ENCODE measurements around the gene ITFG1. TPM values are rescaled to one million over a fixed set of nuclear protein-coding genes. Genes with fewer than 3 reads are reported as not detected.

ITFG1 gene
- total and polyA plus RNA-seq, 2 of the 13 experiments (the other 11 are each of a cell fraction or from before 2014, with no cell fraction given), result 74.5 to 150 TPM

DNA sequence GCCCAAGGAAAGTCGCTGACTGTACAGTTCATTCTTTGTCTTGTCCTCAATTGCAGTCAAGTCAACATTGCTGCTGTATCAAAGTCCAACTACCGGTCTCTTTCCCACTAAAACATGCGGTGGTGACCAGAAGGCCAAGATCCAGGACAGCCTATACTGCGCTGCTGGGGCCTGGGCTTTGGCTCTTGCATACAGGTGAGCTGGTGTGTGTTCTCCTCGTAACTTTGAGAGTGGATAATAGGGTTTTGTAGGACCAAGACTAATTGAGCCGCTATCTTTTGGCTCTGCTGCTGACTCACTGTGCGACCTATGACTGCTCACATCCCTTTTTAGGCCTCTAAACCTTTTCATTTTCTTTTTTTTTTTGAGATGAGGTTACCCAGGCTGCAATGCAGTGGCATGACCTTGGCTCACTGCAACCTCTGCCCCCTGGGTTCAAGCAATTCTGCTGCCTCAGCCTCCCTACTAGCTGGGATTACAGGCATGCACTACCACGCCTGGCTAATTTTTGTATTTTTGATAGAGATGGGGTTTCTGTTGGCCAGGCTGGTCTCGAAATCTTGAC lies 38.9 kb upstream of the ITFG1 start (continued):
- TF ChIP-seq, protein P1, sequence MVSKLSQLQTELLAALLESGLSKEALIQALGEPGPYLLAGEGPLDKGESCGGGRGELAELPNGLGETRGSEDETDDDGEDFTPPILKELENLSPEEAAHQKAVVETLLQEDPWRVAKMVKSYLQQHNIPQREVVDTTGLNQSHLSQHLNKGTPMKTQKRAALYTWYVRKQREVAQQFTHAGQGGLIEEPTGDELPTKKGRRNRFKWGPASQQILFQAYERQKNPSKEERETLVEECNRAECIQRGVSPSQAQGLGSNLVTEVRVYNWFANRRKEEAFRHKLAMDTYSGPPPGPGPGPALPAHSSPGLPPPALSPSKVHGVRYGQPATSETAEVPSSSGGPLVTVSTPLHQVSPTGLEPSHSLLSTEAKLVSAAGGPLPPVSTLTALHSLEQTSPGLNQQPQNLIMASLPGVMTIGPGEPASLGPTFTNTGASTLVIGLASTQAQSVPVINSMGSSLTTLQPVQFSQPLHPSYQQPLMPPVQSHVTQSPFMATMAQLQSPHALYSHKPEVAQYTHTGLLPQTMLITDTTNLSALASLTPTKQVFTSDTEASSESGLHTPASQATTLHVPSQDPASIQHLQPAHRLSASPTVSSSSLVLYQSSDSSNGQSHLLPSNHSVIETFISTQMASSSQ (IDR thresholded peaks at IDR 0.05; ENCODE audit: low read depth), result 0 out of 2 replicates have a peak, but pooled peaks have one; percentile 24
- TF ChIP-seq, protein P1 (CRISPR knock-in tag; IDR thresholded peaks at IDR 0.05; ENCODE audit: borderline replicate concordance), result 0 out of 2 replicates have a peak, but pooled peaks have one; percentile 14
- TF ChIP-seq ZNF264 (CRISPR knock-in tag; IDR thresholded peaks at IDR 0.05) (peak; percentile 69; the same call in 1 of the 2 replicates), ELF4 (CRISPR knock-in tag; IDR thresholded peaks at IDR 0.05; ENCODE audit: borderline replicate concordance) (no peak), LCORL (IDR thresholded peaks at IDR 0.05) (no peak), LCORL (CRISPR knock-in tag; IDR thresholded peaks at IDR 0.05) (peak; percentile 77), ZNF205 (CRISPR knock-in tag; IDR thresholded peaks at IDR 0.05) (no peak), ZNF34 (CRISPR knock-in tag; IDR thresholded peaks at IDR 0.05; ENCODE audit: borderline replicate concordance) (no peak), SOX13 (IDR thresholded peaks at IDR 0.05) (no peak), SOX13 (CRISPR knock-in tag; conservative IDR thresholded peaks at IDR 0.05 in 1 of 2, IDR thresholded peaks at IDR 0.05 in 1 of 2) (peak in 1 of 2 experiments; percentile 84; a peak in 2 of 4 replicates), MYC (CRISPR knock-in tag; IDR thresholded peaks at IDR 0.05; ENCODE audit: borderline replicate concordance) (peak; percentile 79; the same call in 1 of the 2 replicates), ZNF83 (CRISPR knock-in tag; IDR thresholded peaks at IDR 0.05; ENCODE audit: borderline replicate concordance) (no peak), YEATS2 (CRISPR knock-in tag; IDR thresholded peaks at IDR 0.05; ENCODE audit: borderline replicate concordance) (0 out of 2 replicates have a peak, but pooled peaks have one; percentile 55), FOXK1 (CRISPR knock-in tag; IDR thresholded peaks at IDR 0.05; ENCODE audit: borderline replicate concordance, low read depth) (peak; percentile 75; the same call in 1 of the 2 replicates), CEBPG (CRISPR knock-in tag; IDR thresholded peaks at IDR 0.05) (peak; percentile 80), ZNF232 (CRISPR knock-in tag; IDR thresholded peaks at IDR 0.05; ENCODE audit: borderline replicate concordance) (peak; percentile 60; the same call in 1 of the 2 replicates), IRF2 (CRISPR knock-in tag; IDR thresholded peaks at IDR 0.05) (peak; percentile 76), SAP130 (CRISPR knock-in tag; IDR thresholded peaks at IDR 0.05; ENCODE audit: low read depth) (peak; percentile 88), ZFP36 (IDR thresholded peaks at IDR 0.05; ENCODE audit: borderline replicate concordance, low read depth, low read length, partially characterized antibody) (no peak), KMT2B (CRISPR knock-in tag; IDR thresholded peaks at IDR 0.05) (peak; percentile 75; the same call in 1 of the 2 replicates), HNF4A (CRISPR knock-in tag; IDR thresholded peaks at IDR 0.05) (peak; percentile 99), ZNF180 (CRISPR knock-in tag; IDR thresholded peaks at IDR 0.05; ENCODE audit: borderline replicate concordance, low read depth) (no peak), ZSCAN30 (CRISPR knock-in tag; IDR thresholded peaks at IDR 0.05) (no peak)
- TF ChIP-seq, protein P2, sequence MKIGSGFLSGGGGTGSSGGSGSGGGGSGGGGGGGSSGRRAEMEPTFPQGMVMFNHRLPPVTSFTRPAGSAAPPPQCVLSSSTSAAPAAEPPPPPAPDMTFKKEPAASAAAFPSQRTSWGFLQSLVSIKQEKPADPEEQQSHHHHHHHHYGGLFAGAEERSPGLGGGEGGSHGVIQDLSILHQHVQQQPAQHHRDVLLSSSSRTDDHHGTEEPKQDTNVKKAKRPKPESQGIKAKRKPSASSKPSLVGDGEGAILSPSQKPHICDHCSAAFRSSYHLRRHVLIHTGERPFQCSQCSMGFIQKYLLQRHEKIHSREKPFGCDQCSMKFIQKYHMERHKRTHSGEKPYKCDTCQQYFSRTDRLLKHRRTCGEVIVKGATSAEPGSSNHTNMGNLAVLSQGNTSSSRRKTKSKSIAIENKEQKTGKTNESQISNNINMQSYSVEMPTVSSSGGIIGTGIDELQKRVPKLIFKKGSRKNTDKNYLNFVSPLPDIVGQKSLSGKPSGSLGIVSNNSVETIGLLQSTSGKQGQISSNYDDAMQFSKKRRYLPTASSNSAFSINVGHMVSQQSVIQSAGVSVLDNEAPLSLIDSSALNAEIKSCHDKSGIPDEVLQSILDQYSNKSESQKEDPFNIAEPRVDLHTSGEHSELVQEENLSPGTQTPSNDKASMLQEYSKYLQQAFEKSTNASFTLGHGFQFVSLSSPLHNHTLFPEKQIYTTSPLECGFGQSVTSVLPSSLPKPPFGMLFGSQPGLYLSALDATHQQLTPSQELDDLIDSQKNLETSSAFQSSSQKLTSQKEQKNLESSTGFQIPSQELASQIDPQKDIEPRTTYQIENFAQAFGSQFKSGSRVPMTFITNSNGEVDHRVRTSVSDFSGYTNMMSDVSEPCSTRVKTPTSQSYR (CRISPR knock-in tag; IDR thresholded peaks at IDR 0.05; ENCODE audit: borderline replicate concordance), result peak; percentile 21; the same call in 1 of the 2 replicates

Measured in HepG2 (cell line).